K562 (cell line): ENCODE results near the gene IGFL1.
"Not testable (repeated sequence)": the region's sequence is repeated elsewhere in the genome, so short reads cannot be mapped to it uniquely, and the experiment has no call there.

Experiments used
- CTCF ChIP-seq, 3 experiments: IDR thresholded peaks in 2 of 3; conservative IDR thresholded peaks in 1 of 3; 2 replicates each; pipeline ENCODE4 v1.5.1; 2011 to 2012; ENCODE audit warnings: low read length in 3 of 3, mild to moderate bottlenecking in 3 of 3, control low read depth in 2 of 3, improper control_type of control experiment in 1 of 3, inconsistent platforms in 1 of 3, low read depth in 1 of 3, mixed read lengths in 1 of 3, moderate library complexity in 1 of 3; ENCODE audit not compliant: insufficient read depth in 2 of 3
- RBM39 ChIP-seq: fragments of 200-400 bp; formaldehyde crosslinking; optimal IDR thresholded peaks from 2 replicates; pipeline ENCODE3; 2018; ENCODE audit warnings: low read depth, low read length
- USF2 ChIP-seq: sonication (generic); formaldehyde crosslinking; IDR thresholded peaks from 2 replicates; pipeline ENCODE4 v1.5.0; 2020; ENCODE audit warnings: missing genetic modification reagents

- not testable (repeated sequence) for TF ChIP-seq USF2 (CRISPR knock-in tag); CTCF (IDR thresholded peaks at IDR 0.05 in 2 of 3, conservative IDR thresholded peaks at IDR 0.05 in 1 of 3; ENCODE audit: insufficient read depth in 2 of 3, low read depth in 1 of 3, low read length in 3 of 3); RBM39
Observed at GRCh38 chr19:46233871-46234270, 4.3 kb downstream of the IGFL1 start.
